Tibial nerve (tissue), 4 donors: ENCODE results near the gene ADGRG6. TPM values are rescaled to one million over a fixed set of nuclear protein-coding genes. Genes with fewer than 3 reads are reported as not detected.

ENCODE experiments used
- DNase-seq, 2 donors: peaks; one replicate each; pipeline ENCODE4 v3.0.0-alpha.2; 2019; ENCODE audit warnings: low spot score in 2 of 2
- H3K27ac ChIP-seq, 4 donors: fragments of 200-600 bp; sonication (generic) in 3 of 4; one replicate each; pipeline ENCODE4 v1.5.1; 2017 to 2019; ENCODE audit warnings: mild to moderate bottlenecking in 1 of 4
- H3K27me3 ChIP-seq, 2 donors: fragments of 200-600 bp; sonication (generic) in 1 of 2; one replicate each; pipeline versions ENCODE4 v1.5.1 to v1.6.0; 2017 to 2019
- H3K36me3 ChIP-seq, 3 donors: fragments of 200-600 bp; sonication (generic); one replicate each; pipeline ENCODE4 v1.5.1; 2018 to 2019
- H3K4me1 ChIP-seq, 4 donors: fragments of 200-600 bp; sonication (generic) in 3 of 4; one replicate each; pipeline ENCODE4 v1.5.1; 2017 to 2019
- H3K4me3 ChIP-seq, 4 donors: fragments of 200-600 bp; sonication (generic) in 3 of 4; one replicate each; pipeline ENCODE4 v1.5.1; 2017 to 2019; ENCODE audit warnings: mild to moderate bottlenecking in 1 of 4, moderate library complexity in 1 of 4
- H3K9me3 ChIP-seq, 4 donors: fragments of 200-600 bp; sonication (generic) in 3 of 4; one replicate each; pipeline ENCODE4 v1.5.1; 2017 to 2019
- EP300 ChIP-seq, 2 donors: sonication (generic); formaldehyde crosslinking; IDR thresholded peaks; one replicate each; pipeline ENCODE4 v1.6.1; 2017; ENCODE audit warnings: antibody characterized with exemption in 2 of 2, mild to moderate bottlenecking in 1 of 2
- POLR2A ChIP-seq, 2 donors: fragments of 450-650 bp; IDR thresholded peaks; one replicate each; pipeline ENCODE4 v1.6.1; 2017; ENCODE audit warnings: antibody characterized with exemption in 2 of 2, mild to moderate bottlenecking in 2 of 2, moderate library complexity in 2 of 2
- WGBS, 2 donors: methylation state at CpG; one replicate each; pipeline ENCODE4 v1.1.5; 2018; 5-methylcytosine and 5-hydroxymethylcytosine counted together
- total RNA-seq, 4 donors: library from RNA; depleted of rRNA; stranded (reverse); fragments of >200 nt; gene quantifications; one replicate each; pipeline ENCODE4 v1.1.0, GENCODE V29; 2016
- TF ChIP-seq, protein P1 (sequence below), 5 experiments: fragments of 200-600 bp in 3 of 5; fragments of 450-650 bp in 2 of 5; sonication (generic) in 3 of 5; IDR thresholded peaks; one replicate each; pipeline ENCODE4 v1.5.1; 2016 to 2019; ENCODE audit warnings: antibody characterized with exemption in 5 of 5, mild to moderate bottlenecking in 3 of 5, moderate library complexity in 2 of 5

ADGRG6 gene
- total RNA-seq, 4 donors from 2014 or later, result 35.4 to 59.9 (median 39.1) TPM

DNA sequence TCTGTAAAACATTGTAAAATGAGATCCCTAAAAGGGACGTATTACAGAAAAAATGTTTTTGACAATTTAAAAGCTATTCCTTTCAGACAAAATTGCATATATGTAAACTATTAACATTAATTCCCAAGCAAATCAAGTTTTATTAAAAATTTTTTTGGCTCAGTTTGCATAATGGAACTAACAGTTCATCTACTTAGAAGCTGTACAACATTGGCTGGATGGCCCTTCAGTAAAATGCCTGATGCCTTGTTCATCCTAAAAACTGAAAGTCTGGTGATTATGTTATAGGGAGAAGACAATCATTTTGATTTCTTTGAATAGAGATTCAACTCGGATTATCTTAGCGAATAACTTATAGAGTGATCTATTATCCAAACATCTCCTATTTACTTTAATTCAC is 52.8 kb downstream of the ADGRG6 start:
- TF ChIP-seq POLR2A (IDR thresholded peaks at IDR 0.05), result no peak
- 81 to 85% methylated on average over 3 of the region's 3 CpGs for WGBS, 2 donors
- H3K9me3 ChIP-seq, result peaks cover 0 to 8% (median 2%) of the 10 kb centered on the region in 4 donors
- no peak for DNase-seq
- H3K4me1 ChIP-seq, result peaks cover 0 to 50% (median 3%) of the 10 kb centered on the region in 4 donors
- H3K36me3 ChIP-seq, result no peaks in the 10 kb centered on the region
- H3K27ac ChIP-seq, result peak overlapping the region in 3 of 4 donors; percentile 55 to 85 (median 84)
- H3K4me3 ChIP-seq, result no peak overlapping the region
- no peaks in the 10 kb centered on the region for H3K27me3 ChIP-seq

DNA sequence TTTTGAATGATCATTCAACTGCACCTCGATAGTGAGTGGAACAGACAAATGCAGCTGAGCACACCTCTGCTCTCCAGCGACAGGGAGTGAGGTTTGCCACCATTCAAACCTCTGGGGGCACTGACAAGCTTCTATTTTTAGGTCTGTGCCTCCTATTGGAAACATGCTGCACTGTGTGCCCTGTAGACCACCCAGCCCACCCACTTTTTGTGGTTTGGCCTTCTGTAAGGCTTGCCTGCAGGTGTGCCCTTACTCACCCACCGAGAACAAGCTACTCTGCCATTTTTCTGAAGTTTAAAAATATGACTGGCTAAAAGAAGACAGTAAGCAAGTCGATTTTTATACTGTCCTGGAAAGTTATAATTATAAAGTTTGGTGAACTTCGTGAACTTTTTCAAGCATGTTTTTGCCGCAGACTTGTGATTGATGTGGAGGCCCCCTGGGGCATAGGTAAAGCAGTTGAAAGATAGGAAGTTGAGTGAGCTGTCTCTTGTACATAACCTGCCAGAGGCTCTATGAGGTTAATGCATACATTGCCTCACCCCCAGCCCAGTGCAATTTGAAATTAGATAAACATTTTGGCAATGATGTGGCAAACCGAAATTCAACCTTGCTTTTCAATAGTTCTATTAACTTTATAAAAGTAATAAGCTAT is 53.8 kb downstream of the ADGRG6 start:
- no peak for TF ChIP-seq EP300 (IDR thresholded peaks at IDR 0.05)
- TF ChIP-seq POLR2A (IDR thresholded peaks at IDR 0.05), result no peak
- TF ChIP-seq, protein P1, sequence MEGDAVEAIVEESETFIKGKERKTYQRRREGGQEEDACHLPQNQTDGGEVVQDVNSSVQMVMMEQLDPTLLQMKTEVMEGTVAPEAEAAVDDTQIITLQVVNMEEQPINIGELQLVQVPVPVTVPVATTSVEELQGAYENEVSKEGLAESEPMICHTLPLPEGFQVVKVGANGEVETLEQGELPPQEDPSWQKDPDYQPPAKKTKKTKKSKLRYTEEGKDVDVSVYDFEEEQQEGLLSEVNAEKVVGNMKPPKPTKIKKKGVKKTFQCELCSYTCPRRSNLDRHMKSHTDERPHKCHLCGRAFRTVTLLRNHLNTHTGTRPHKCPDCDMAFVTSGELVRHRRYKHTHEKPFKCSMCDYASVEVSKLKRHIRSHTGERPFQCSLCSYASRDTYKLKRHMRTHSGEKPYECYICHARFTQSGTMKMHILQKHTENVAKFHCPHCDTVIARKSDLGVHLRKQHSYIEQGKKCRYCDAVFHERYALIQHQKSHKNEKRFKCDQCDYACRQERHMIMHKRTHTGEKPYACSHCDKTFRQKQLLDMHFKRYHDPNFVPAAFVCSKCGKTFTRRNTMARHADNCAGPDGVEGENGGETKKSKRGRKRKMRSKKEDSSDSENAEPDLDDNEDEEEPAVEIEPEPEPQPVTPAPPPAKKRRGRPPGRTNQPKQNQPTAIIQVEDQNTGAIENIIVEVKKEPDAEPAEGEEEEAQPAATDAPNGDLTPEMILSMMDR (IDR thresholded peaks at IDR 0.05), result no peak
- peaks cover 0 to 52% (median 3%) of the 10 kb centered on the region in 4 donors for H3K4me1 ChIP-seq
- peak overlapping the region in 3 of 4 donors; percentile 50 to 84 (median 55) for H3K27ac ChIP-seq
- WGBS, 2 donors, result 55 to 60% methylated on average over 7 of the region's 7 CpGs
- H3K4me3 ChIP-seq, result no peak overlapping the region
- H3K27me3 ChIP-seq, result no peaks in the 10 kb centered on the region
- no peak for DNase-seq
- H3K36me3 ChIP-seq, result no peaks in the 10 kb centered on the region
- peaks cover 0 to 8% (median 2%) of the 10 kb centered on the region in 4 donors for H3K9me3 ChIP-seq

DNA sequence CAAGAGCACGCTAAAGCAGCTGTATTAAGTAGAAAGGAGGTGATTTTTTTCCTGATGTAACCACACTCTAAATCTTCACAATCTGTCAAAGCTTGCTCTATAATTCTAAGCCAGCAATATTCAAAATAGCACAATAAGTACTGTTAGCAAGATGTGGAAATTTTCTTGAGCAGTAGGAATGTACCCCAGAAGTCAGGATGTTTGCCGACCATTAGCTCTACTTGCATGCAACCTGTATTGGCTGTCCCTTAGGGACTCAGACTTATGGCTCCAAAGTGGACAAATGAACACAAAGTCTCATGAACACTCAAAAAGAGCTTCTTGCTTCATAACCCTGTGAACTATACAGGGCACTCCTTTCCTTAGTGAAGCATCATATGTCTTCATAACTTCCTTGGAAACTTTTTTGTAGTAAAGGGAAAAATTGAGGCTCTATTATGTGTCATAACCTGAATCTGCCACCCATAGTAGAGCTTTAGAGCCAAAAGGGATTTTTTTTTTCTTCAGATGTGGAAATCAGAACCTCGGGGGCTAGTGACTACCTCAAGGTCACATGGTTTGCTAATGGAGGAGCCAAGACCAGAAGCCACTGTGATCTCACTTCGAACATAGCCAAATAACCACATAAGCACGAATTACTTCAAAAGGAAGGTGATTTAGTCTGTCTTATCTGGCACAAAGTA is 54.5 kb downstream of the ADGRG6 start:
- no peak for DNase-seq
- H3K9me3 ChIP-seq, result peaks cover 0 to 4% (median 0%) of the 10 kb centered on the region in 4 donors
- no peaks in the 10 kb centered on the region for H3K27me3 ChIP-seq
- no peaks in the 10 kb centered on the region for H3K36me3 ChIP-seq
- H3K27ac ChIP-seq, result peak overlapping the region in 2 of 4 donors; percentile 50 to 84
- TF ChIP-seq EP300 (IDR thresholded peaks at IDR 0.05) (peak in 1 of 2 donors; percentile 19), POLR2A (IDR thresholded peaks at IDR 0.05) (no peak)
- TF ChIP-seq, protein P1 (IDR thresholded peaks at IDR 0.05), result no peak
- H3K4me1 ChIP-seq, result peaks cover 0 to 53% (median 3%) of the 10 kb centered on the region in 4 donors
- WGBS, 2 donors, result 48 to 51% methylated on average over 5 of the region's 5 CpGs
- no peak overlapping the region for H3K4me3 ChIP-seq

DNA sequence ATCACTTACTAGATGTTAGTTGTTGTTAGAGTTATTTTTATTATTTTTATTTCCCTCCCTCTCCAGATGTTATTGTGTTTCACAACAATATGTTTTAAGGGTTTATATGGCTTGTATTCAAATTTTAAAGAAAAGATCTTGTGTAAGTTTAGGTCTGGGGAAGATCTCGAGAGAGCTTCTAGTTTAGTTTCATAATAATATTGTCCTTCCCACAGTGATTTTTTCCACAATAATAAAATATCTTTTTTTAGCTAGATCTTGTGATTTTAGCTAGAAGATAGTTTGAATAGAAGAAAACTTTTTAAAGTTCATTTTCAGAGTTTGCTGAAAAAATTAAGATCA is 55.0 kb downstream of the ADGRG6 start:
- no peak for DNase-seq
- peak overlapping the region in 2 of 4 donors; percentile 50 to 84 for H3K27ac ChIP-seq
- no peaks in the 10 kb centered on the region for H3K27me3 ChIP-seq
- no peaks in the 10 kb centered on the region for H3K9me3 ChIP-seq
- peaks cover 0 to 58% (median 3%) of the 10 kb centered on the region in 4 donors for H3K4me1 ChIP-seq
- H3K36me3 ChIP-seq, result no peaks in the 10 kb centered on the region
- WGBS, 2 donors, result 43 to 47% methylated on average over 1 of the region's 1 CpG
- TF ChIP-seq, protein P1 (IDR thresholded peaks at IDR 0.05), result no peak
- TF ChIP-seq EP300 (IDR thresholded peaks at IDR 0.05), result no peak
- TF ChIP-seq POLR2A (IDR thresholded peaks at IDR 0.05), result no peak
- no peak overlapping the region for H3K4me3 ChIP-seq

DNA sequence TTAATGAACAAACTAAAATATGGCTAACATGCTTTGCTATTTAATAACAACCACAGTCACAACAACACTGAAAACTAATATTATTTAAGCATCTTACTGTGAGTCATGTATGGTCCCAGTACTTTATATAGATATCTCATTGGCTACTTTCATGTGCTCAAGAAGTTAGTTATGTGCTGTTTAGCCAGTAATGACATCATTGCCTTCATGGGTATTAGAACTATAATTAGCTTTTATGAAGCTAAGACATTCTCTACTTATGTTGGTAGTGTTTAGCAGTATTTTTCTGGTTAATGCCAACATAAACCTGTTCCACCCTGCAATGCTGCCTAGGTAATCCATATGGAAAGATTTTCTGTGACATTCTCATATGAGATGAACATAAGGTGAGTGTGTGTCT is 56.1 kb downstream of the ADGRG6 start:
- DNase-seq, result no peak

More for the DNA sequence above, 56.1 kb downstream of the ADGRG6 start:
- H3K9me3 ChIP-seq, result no peaks in the 10 kb centered on the region
- H3K4me3 ChIP-seq, result no peak overlapping the region
- TF ChIP-seq EP300 (IDR thresholded peaks at IDR 0.05) (no peak), POLR2A (IDR thresholded peaks at IDR 0.05) (no peak)
- TF ChIP-seq, protein P1 (IDR thresholded peaks at IDR 0.05), result no peak
- H3K27me3 ChIP-seq, result no peaks in the 10 kb centered on the region
- no peak overlapping the region for H3K27ac ChIP-seq
- H3K4me1 ChIP-seq, result peaks cover 0 to 55% (median 2%) of the 10 kb centered on the region in 4 donors
- no peaks in the 10 kb centered on the region for H3K36me3 ChIP-seq
